Activated effector memory CD4-positive, alpha-beta T cell treated with anti-CD3 and anti-CD28 coated beads, Interleukin-2, amount 50 U/mL, for 16 hours (primary cell): ENCODE data around the gene DGCR8.

Source experiments
- DNase-seq: peaks from one replicate; pipeline ENCODE4 v3.0.0-alpha.2; 2020

DGCR8 gene

DNA sequence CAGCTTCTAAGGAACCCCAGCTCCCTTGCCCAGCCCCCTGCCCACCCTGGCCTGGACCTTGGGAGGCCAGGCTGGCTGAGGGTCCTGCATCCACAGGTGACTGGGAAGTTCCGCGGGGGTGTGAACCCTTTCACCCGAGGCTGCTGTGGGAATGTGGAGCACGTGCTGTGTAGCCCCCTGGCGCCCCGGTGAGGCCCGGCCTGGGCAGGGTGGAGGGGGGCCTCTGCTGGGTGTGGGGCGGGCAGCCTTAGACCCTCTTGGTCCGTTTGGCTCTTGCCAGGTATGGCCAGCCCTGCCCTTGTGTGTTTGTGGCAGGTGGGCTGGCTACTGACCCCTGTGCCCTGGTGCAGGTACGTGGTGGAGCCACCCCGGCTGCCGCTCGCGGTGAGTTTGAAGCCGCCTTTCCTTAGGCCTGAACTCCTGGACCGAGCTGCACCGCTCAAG lies 60.5 kb downstream of the DGCR8 start:
- no peak for DNase-seq

DNA sequence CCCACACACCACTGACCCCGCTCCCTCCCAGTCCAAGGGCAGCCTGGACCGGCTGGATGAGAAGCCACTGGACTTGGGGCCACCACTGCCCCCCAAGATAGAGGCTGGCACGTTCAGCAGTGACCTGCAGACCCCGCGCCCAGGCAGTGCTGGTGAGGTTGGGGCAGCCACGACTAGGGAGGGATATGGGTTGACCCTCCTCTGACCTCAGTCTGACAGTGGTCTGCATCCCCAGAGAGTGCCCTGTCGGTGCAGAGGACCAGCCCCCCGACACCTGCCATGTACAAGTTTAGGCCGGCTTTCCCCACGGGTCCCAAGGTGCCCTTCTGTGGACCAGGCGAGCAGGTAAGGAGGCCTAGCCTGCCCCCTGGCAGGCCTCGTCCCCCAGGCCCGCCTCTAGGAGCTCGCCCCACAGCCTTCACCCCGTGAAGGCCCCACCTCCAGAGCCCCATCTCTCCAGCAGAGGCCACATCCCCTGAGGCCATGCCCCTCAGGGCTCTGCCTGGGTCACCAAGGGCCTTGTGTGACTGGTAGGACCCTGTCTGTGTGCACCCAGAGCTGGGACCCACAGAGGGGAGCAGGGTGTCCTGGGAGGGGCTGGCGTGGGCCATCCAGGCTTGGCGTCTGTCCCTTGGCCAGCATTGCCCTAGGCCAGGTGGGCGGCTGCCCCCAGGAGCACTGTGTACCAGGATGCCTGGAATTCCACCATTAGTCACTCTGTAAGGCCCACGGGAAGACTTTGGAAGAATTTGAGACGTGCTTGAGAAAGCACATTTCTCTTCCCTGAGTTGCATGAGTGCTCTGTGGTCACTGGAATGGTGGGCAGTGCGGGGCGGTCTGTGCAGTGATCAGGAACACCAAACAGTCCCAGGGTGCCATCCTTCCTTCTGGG lies 61.4 kb downstream of the DGCR8 start:
- DNase-seq = no peak

DNA sequence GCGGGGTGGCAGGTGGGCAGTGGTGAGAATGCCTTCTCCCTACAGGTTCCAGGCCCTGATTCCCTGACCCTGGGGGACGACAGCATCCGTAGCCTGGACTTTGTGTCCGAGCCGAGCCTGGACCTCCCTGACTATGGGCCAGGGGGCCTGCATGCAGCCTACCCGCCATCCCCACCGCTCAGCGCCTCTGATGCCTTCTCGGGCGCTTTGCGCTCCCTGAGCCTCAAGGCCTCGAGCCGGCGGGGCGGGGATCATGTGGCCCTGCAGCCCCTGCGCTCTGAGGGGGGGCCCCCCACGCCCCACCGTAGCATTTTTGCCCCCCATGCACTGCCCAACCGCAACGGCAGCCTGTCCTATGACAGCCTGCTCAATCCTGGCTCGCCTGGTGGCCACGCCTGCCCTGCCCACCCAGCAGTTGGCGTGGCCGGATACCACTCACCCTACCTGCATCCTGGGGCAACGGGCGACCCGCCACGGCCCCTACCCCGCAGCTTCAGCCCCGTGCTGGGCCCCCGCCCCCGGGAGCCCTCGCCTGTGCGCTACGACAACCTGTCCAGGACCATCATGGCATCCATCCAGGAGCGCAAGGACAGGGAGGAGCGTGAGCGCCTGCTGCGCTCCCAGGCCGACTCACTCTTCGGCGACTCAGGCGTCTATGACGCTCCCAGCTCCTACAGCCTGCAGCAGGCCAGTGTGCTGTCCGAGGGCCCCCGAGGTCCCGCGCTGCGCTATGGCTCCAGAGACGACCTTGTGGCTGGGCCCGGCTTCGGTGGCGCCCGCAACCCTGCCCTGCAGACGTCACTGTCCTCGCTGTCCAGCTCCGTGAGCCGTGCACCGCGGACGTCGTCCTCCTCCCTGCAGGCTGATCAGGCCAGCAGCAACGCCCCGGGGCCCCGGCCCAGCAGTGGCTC lies 62.9 kb downstream of the DGCR8 start:
- DNase-seq = no peak

GRCh38 chr22:20143883-20144665 lies 64.0 kb downstream of the DGCR8 start:
- DNase-seq = no peak

- no peak for DNase-seq
Measured at GRCh38 chr22:20145206-20145831, 65.3 kb downstream of the DGCR8 start.

GRCh38 chr22:20145832-20146223 lies 65.8 kb downstream of the DGCR8 start:
- DNase-seq = no peak

DNA sequence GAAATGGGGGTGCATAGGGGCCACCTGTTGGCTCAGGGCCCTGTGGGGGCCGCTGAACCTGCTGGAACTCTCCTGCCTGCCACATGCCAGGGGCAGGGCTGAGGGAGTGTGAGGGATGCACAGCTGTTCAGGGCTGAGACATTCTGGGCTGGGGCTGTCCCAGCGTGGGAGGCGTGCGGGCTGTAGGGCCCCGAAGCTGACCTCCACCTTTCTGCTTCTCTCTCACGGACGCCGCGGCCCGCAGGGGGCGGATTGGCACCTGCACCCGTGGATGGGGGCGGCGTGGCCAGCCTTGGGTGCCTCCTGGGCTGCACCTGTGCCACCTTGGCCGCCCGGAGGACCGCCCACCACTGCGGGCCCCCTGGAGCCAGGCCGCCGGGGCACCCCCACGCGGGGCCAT lies 66.7 kb downstream of the DGCR8 start:
- no peak for DNase-seq

- DNase-seq = no peak
Measured at GRCh38 chr22:20147237-20147988, 67.4 kb downstream of the DGCR8 start.

GRCh38 chr22:20148414-20148813 lies 68.4 kb downstream of the DGCR8 start:
- DNase-seq = no peak

DNA sequence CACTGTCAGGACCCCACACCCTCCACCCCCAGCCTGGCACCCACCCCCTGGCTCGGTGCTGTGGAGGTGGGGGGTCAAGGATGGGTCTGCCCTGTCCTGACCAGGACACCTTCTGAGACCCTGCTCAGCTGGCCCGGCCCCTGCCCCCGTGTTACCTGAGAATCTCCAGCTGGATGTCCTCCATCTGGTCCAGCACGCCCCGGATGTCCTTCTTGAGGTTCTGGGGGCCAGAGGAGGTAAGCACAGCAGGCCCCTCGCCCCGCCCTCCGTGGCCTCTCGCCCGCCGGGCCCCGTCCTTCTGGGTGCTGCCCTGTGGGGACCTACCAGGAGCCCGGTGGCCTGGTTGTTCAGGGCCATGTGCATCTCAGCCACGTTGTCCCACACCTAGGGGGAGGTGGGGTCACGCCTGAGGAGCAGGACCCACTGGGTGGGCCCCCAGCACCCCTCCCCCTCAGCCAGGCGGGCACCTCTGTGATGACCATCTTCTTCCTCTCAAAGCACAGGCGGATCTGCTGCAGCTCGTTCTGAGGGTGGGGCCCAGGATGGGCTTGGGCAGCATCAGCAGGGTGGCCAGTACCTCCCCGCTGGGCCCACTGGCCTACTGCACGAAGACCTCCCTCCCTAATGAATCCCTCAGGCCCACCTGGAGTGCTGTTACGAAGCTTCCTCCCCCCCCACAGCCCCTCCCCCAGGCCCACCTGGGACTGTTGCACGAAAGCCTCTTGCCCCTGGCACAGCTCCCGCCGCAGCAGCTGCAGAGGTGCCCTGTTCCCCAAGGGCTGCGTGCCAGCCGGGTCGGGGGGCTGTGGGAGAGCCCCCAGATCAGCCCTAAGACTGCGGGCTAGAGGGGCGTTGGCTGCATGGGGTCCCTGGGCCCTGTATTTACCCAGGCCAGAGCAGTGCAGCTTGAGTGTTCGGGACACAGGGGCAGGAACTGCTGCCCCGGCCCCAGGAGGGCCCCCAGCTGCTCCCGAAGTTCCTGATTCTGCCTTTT lies 69.5 kb downstream of the DGCR8 start:
- DNase-seq = no peak

DNA sequence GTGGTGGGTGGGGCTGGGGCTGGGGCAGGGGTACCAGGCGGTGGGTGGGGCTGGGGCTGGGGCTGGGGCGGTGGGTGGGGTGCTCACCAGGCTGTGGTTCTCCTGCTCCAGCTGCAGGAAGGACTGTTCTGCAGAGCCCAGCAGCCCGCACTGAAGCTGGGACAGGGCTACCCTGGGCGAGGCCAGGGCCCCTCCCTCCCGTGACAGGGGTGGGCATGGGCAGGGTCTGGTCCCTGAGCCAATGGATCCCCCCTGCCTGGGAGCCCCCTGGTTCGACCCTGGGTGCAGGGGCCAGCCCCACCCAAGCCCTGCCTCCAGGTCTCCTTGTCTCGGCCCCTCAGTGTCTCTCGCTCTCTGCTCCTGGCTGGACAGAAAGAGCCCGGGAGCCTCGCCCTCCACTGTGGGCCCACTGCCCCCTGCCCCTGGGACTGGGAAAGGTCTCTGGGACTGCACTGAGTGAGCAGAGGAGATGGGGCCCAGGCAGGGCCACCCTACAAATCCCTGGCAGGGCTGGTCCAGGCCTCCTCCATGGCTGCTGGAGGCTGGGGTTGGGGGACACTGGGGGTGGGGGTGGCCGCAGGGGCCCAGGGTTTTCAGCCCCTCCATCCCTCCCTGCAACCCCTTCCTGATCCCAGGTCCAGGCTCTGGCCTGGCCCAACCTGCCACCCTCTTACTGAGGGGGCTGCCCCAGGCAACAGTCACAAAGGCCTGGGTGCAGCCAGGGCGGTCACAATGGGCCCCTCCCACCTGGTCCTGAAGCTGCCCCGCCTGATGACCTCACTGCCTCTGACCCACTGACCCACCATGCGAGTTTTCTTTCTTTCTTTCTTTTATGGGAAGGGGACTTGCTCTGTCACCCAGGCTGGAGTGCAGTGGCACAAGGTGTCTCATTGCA lies 70.6 kb downstream of the DGCR8 start, which contains the start of gene CCDC188:
Gene CCDC188 (minus strand): TSS at position 675 of the 895 bp plus-strand sequence. CDS start 69 bp downstream, at position 606.
- no peak for DNase-seq

DNA sequence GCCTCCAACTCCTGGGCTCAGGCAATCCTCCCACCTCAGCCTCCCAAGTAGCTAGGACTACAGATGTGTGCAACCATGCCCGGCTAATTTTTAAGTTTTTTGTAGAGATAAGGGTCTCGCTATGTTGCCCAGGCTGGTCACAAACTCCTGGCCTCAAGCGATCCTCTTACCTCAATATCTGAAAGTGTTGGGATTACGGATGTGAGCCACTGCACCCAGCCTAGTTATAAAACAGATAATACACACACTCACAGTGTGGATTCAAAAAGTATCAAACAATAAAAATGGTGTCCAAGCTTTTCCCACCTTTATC lies 71.2 kb downstream of the DGCR8 start:
- DNase-seq = no peak

GRCh38 chr22:20152464-20152890 lies 72.4 kb downstream of the DGCR8 start:
- no peak for DNase-seq

DNA sequence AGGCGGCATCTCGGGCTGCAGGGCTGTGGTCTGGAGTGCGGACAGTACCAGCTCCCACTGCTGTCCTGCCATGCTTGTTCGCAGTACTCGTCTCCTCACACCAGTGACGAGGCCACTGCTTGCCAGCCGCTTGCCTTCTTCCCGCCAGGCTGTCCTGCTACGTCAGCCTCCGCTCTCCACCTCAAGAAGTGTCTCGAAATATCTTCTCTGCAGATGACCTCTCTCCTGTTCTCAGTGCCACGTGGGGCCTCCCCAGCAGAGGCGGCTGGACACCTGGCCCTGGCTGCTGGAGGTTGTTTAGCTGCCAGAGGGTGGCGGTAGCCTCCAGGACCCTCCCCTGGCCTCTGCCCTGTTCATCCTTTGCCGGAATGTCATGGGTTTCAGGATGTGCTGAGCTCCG lies 73.9 kb downstream of the DGCR8 start:
- no peak for DNase-seq

DNA sequence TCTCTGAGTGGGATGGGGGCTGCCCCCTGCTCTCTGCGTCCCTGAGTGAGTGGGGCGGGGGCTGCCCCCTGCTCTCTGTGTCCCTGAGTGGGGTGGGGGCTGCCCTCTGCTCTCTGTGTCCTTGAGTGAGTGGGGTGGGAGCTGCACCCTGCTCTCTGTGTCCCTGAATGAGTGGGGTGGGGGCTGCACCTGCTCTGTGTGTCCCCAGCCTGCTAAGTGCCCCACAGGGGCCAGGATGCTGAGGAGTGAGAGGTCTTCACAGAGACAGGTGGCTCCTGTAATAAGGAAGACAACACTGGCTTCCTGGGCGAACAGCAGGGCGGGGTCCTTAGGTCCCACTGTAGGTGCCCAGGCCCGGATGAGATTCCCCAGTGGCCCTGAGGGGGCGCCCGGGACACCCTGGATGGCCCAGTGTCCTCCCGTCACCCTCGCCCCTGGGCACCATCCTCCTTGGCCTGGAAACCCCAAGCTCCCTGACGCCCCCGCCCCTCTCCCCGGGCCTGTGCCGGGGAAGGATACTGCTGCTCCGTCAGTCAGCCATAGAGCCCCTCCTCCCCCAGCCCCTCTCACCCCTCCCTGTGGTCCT lies 74.7 kb downstream of the DGCR8 start:
- DNase-seq = no peak

DNA sequence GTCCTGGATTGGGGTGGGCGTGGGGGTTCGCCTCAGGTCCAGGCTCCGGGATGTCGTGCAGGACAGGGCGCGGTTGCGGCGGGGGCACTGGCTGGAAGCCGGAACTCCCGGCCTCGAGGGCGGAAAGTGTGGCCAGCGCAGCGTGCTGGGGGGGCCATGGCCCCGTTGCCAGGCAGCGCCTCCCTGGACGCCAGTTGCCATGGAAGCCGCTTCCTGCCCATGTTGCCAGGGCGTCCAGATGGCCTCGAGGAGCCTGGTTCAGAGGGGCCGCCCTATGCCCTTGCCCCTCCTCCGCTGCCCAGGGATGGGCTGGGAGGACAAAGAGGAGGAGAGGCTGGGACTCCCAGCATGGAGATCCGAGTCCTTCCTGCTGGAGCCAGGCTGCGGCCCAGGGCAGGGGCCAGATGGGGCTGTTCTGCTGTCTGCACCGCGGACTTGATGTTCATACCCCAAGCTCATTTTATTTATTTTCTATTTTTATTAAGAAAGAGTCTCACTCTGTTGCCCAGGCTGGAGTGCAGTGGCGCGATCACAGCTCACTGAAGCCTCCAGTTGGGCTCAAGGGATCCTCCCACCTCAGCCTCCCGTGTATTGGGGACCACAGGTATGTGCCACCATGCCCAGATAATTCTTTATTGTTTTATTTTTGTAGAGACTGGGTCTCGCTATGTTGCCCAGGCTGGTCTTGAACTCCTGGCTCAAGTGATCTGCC lies 75.4 kb downstream of the DGCR8 start:
- DNase-seq = no peak

GRCh38 chr22:20156042-20156389 lies 76.0 kb downstream of the DGCR8 start:
- no peak for DNase-seq
